Measurements from ENCODE around the gene EYS. TPM values are rescaled to one million over a fixed set of nuclear protein-coding genes. Genes with fewer than 3 reads are reported as not detected.
A peak's percentile ranks its signal among the peaks of the same experiment; 100 is the strongest.

EYS gene
- total and polyA plus RNA-seq, 2 of the 13 experiments (the other 11 are each of a cell fraction or from before 2014, with no cell fraction given) = 0.04 to 0.07 TPM

GRCh38 chr6:63807056-63807455 is 1900.0 kb downstream of the EYS start:
- Histone ChIP-seq H3K9ac (ENCODE audit: insufficient read depth, low read depth, low read length) (no peak overlapping the region), H2AFZ (ENCODE audit: low read length) (no peak overlapping the region), H3K79me2 (ENCODE audit: insufficient read depth, low read length) (no peaks in the 10 kb centered on the region), H3K27me3 (ENCODE audit: control insufficient read depth in 1 of 2, insufficient read depth in 2 of 2, low read length in 2 of 2) (no peaks in the 10 kb centered on the region), H3K4me2 (ENCODE audit: low read depth, low read length) (no peak overlapping the region), H3K4me1 (ENCODE audit: insufficient read depth, low read length) (peaks cover 36% of the 10 kb centered on the region), H3K36me3 (replicated peaks in 1 of 2; ENCODE audit: control insufficient read depth in 1 of 2, insufficient read depth in 2 of 2, low read length in 2 of 2) (no peaks in the 10 kb centered on the region), H3K27ac (ENCODE audit: extremely low read length, insufficient read depth, low read length) (peak overlapping the region; percentile 61), H4K20me1 (ENCODE audit: insufficient read depth, low read length) (no peaks in the 10 kb centered on the region), H3K9me3 (ENCODE audit: low read length) (no peaks in the 10 kb centered on the region), H3K4me3 (replicated peaks in 1 of 3; ENCODE audit: insufficient read depth in 1 of 3, low read depth in 2 of 3, low read length in 3 of 3) (no peak overlapping the region)
- ChIA-PET CTCF (ENCODE audit: low intra/inter-chr PET ratio, low total read pairs) (no interaction called here), POLR2A (interaction anchor here (0.8 to 1.3 kb wide), 3 partner anchors 234 to 461 kb away, joined by 3 read pairs; no protein-coding TSS in a partner anchor)
- intact Hi-C loops (cut with micrococcal nuclease; ENCODE audit: unreplicated experiment) = no loop called here
- TF ChIP-seq TRIM24 (CRISPR knock-in tag; IDR thresholded peaks at IDR 0.05) = no peak
- no peak for TF ChIP-seq ZNF841 (CRISPR knock-in tag; IDR thresholded peaks at IDR 0.05; ENCODE audit: borderline replicate concordance)
- no peak for TF ChIP-seq ZNF101 (CRISPR knock-in tag; IDR thresholded peaks at IDR 0.05; ENCODE audit: borderline replicate concordance, low read depth)
- peak; percentile 69 for TF ChIP-seq ATF7 (IDR thresholded peaks at IDR 0.05)
- no peak for TF ChIP-seq ATF7 (CRISPR knock-in tag; IDR thresholded peaks at IDR 0.05)
- no peak for TF ChIP-seq ISL2 (CRISPR knock-in tag; IDR thresholded peaks at IDR 0.05)
- DNase-seq (ENCODE audit: low spot score) (no peak), ATAC-seq (no peak), FAIRE-seq (no peak)
- in situ Hi-C loops (cut with HindIII; ENCODE audit: extremely low pct_ligation_motif_present, low pct_unique_long_range_greater_than_20kb) = loop anchor here (25.0 kb wide), 1 partner anchor 745 kb away; no protein-coding TSS in a partner anchor
- WGBS (ENCODE audit: low lambda C conversion rate) = 78% methylated on average over 2 of the region's 2 CpGs
- BruUV-seq (replicated peaks) = no TSS peak

DNA sequence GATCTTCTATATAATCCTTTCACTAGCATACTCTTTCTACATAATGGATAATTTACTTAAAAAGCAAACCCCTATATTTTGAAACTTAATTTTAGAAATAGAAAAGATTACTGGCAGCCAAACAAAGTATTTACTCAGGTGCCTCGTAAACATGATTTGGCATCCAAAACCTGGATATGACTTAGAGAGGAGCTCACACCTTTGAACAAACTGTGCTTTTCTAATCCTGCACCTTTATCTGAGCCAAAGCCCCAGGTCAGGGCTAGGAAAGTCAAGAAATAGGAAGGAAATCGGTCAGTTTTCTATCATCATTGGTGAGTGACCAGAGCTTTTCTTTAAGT is 1900.5 kb downstream of the EYS start:
- intact Hi-C loops (cut with micrococcal nuclease; ENCODE audit: unreplicated experiment) = no loop called here
- DNase-seq (ENCODE audit: low spot score) (no peak), FAIRE-seq (no peak), ATAC-seq (peak; percentile 51)
- ChIA-PET CTCF (ENCODE audit: low intra/inter-chr PET ratio, low total read pairs) (no interaction called here), POLR2A (interaction anchor here (0.8 to 1.3 kb wide), 8 partner anchors 35 to 461 kb away, joined by 3 to 5 read pairs (median 3); no protein-coding TSS in a partner anchor)
- no peak overlapping the region for H2AFZ ChIP-seq (ENCODE audit: low read length)
- no peaks in the 10 kb centered on the region for H3K36me3 ChIP-seq (replicated peaks in 1 of 2; ENCODE audit: control insufficient read depth in 1 of 2, insufficient read depth in 2 of 2, low read length in 2 of 2)
- H3K27me3 ChIP-seq (ENCODE audit: control insufficient read depth in 1 of 2, insufficient read depth in 2 of 2, low read length in 2 of 2) = no peaks in the 10 kb centered on the region
- peak overlapping the region; percentile 67 for H3K4me2 ChIP-seq (ENCODE audit: low read depth, low read length)
- H3K79me2 ChIP-seq (ENCODE audit: insufficient read depth, low read length) = no peaks in the 10 kb centered on the region
- no peaks in the 10 kb centered on the region for H4K20me1 ChIP-seq (ENCODE audit: insufficient read depth, low read length)
- H3K9me3 ChIP-seq (ENCODE audit: low read length) = no peaks in the 10 kb centered on the region
- H3K4me3 ChIP-seq (replicated peaks in 1 of 3; ENCODE audit: insufficient read depth in 1 of 3, low read depth in 2 of 3, low read length in 3 of 3) = peak overlapping the region in 1 of 3 experiments; percentile 8; a peak in 1 of 6 replicates
- no TSS peak for BruUV-seq (replicated peaks)
- no peak overlapping the region for H3K9ac ChIP-seq (ENCODE audit: insufficient read depth, low read depth, low read length)
- in situ Hi-C loops (cut with HindIII; ENCODE audit: extremely low pct_ligation_motif_present, low pct_unique_long_range_greater_than_20kb) = loop anchor here (25.0 kb wide), 1 partner anchor 744 kb away; no protein-coding TSS in a partner anchor
- H3K27ac ChIP-seq (ENCODE audit: extremely low read length, insufficient read depth, low read length) = peak overlapping the region; percentile 61
- peaks cover 36% of the 10 kb centered on the region for H3K4me1 ChIP-seq (ENCODE audit: insufficient read depth, low read length)
- WGBS (ENCODE audit: low lambda C conversion rate) = 8% methylated on average over 2 of the region's 2 CpGs
- TF ChIP-seq FOXJ3 (CRISPR knock-in tag; IDR thresholded peaks at IDR 0.05; ENCODE audit: borderline replicate concordance) (peak; percentile 66; the same call in 1 of the 2 replicates), ZNF160 (CRISPR knock-in tag; IDR thresholded peaks at IDR 0.05) (no peak), ZKSCAN8 (CRISPR knock-in tag; IDR thresholded peaks at IDR 0.05; ENCODE audit: borderline replicate concordance) (0 out of 2 replicates have a peak, but pooled peaks have one; percentile 12), NR2C2 (CRISPR knock-in tag; IDR thresholded peaks at IDR 0.05; ENCODE audit: borderline replicate concordance) (peak; percentile 18; the same call in 1 of the 2 replicates), GABPA (IDR thresholded peaks at IDR 0.05; ENCODE audit: low read depth, low read length) (no peak), GABPA (CRISPR knock-in tag; IDR thresholded peaks at IDR 0.05; ENCODE audit: low read depth) (peak; percentile 0; the same call in 1 of the 2 replicates), SOX6 (IDR thresholded peaks at IDR 0.05) (no peak), SOX6 (CRISPR knock-in tag; IDR thresholded peaks at IDR 0.05) (peak; percentile 77)
- TF ChIP-seq, protein P1, sequence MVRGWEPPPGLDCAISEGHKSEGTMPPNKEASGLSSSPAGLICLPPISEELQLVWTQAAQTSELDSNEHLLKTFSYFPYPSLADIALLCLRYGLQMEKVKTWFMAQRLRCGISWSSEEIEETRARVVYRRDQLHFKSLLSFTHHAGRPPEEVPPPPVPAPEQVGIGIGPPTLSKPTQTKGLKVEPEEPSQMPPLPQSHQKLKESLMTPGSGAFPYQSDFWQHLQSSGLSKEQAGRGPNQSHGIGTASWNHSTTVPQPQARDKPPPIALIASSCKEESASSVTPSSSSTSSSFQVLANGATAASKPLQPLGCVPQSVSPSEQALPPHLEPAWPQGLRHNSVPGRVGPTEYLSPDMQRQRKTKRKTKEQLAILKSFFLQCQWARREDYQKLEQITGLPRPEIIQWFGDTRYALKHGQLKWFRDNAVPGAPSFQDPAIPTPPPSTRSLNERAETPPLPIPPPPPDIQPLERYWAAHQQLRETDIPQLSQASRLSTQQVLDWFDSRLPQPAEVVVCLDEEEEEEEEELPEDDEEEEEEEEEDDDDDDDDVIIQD (CRISPR knock-in tag; IDR thresholded peaks at IDR 0.05; ENCODE audit: low read depth) = 0 out of 2 replicates have a peak, but pooled peaks have one; percentile 41
- TF ChIP-seq, protein P2, sequence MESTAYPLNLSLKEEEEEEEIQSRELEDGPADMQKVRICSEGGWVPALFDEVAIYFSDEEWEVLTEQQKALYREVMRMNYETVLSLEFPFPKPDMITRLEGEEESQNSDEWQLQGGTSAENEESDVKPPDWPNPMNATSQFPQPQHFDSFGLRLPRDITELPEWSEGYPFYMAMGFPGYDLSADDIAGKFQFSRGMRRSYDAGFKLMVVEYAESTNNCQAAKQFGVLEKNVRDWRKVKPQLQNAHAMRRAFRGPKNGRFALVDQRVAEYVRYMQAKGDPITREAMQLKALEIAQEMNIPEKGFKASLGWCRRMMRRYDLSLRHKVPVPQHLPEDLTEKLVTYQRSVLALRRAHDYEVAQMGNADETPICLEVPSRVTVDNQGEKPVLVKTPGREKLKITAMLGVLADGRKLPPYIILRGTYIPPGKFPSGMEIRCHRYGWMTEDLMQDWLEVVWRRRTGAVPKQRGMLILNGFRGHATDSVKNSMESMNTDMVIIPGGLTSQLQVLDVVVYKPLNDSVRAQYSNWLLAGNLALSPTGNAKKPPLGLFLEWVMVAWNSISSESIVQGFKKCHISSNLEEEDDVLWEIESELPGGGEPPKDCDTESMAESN (CRISPR knock-in tag; conservative IDR thresholded peaks at IDR 0.05) = no peak

All from HepG2 (cell line).